ENCODE results near the gene GRN.

Gene GRN

DNA sequence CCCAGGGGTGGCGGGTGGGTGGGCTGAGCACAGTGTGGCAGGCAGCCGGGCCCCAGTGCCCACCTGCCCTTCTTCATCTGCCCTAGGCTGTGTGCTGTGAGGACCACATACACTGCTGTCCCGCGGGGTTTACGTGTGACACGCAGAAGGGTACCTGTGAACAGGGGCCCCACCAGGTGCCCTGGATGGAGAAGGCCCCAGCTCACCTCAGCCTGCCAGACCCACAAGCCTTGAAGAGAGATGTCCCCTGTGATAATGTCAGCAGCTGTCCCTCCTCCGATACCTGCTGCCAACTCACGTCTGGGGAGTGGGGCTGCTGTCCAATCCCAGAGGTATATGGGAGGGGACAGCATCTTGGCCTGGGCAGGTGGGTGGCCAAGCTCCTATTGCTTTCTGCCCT lies 6.4 kb downstream of the GRN start:
- no peak for TF ChIP-seq CTCF (conservative IDR thresholded peaks at IDR 0.05)
- no peak overlapping the region for H3K27ac ChIP-seq

DNA sequence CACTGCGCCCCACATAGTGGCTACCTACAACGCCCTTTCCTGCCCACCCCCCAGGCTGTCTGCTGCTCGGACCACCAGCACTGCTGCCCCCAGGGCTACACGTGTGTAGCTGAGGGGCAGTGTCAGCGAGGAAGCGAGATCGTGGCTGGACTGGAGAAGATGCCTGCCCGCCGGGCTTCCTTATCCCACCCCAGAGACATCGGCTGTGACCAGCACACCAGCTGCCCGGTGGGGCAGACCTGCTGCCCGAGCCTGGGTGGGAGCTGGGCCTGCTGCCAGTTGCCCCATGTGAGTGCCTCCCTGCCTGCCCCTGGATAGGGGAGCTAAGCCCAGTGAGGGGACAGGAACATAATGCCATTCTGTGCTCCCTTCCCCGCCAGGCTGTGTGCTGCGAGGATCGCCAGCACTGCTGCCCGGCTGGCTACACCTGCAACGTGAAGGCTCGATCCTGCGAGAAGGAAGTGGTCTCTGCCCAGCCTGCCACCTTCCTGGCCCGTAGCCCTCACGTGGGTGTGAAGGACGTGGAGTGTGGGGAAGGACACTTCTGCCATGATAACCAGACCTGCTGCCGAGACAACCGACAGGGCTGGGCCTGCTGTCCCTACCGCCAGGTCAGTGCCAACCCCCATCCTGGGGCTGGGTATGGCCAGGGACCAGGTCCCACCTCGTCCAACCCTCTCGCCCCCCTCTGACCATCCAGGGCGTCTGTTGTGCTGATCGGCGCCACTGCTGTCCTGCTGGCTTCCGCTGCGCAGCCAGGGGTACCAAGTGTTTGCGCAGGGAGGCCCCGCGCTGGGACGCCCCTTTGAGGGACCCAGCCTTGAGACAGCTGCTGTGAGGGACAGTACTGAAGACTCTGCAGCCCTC lies 7.1 kb downstream of the GRN start:
- TF ChIP-seq CTCF (conservative IDR thresholded peaks at IDR 0.05), result no peak
- H3K27ac ChIP-seq, result no peak overlapping the region

DNA sequence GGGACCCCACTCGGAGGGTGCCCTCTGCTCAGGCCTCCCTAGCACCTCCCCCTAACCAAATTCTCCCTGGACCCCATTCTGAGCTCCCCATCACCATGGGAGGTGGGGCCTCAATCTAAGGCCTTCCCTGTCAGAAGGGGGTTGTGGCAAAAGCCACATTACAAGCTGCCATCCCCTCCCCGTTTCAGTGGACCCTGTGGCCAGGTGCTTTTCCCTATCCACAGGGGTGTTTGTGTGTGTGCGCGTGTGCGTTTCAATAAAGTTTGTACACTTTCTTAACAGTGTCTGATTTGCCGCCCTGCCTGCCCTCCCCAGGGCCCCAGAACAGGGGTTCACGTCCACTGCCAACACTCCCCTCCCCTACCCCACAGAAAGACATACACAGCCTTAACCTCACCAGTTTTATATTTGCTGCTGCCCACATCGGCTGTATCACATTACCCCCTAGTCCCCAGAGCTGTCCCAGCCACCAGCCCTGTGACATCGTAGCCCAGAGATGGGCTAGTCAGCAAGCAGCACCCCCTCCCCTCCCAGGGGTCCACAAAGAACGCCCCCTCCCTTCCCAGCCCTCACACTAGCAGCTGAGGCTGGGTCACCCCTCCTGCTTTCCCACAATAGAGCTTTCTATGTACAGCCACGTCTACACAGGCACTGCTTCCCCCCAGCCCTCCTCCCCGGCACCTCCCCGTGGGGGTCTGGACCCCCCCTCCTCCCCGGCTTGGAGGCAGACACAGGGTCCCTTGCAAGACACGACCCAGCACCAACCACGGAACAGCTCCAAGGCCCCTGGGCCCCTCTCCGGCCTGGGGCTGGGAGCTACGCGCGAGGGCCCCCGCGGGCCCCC lies 7.9 kb downstream of the GRN start:
- H3K27ac ChIP-seq, result peak overlapping the region; percentile 54
- no peak for TF ChIP-seq CTCF (conservative IDR thresholded peaks at IDR 0.05)

GRCh38 chr17:44353672-44354331 lies 8.7 kb downstream of the GRN start:
- peak overlapping the region; percentile 54 for H3K27ac ChIP-seq
- no peak for TF ChIP-seq CTCF (conservative IDR thresholded peaks at IDR 0.05)

DNA sequence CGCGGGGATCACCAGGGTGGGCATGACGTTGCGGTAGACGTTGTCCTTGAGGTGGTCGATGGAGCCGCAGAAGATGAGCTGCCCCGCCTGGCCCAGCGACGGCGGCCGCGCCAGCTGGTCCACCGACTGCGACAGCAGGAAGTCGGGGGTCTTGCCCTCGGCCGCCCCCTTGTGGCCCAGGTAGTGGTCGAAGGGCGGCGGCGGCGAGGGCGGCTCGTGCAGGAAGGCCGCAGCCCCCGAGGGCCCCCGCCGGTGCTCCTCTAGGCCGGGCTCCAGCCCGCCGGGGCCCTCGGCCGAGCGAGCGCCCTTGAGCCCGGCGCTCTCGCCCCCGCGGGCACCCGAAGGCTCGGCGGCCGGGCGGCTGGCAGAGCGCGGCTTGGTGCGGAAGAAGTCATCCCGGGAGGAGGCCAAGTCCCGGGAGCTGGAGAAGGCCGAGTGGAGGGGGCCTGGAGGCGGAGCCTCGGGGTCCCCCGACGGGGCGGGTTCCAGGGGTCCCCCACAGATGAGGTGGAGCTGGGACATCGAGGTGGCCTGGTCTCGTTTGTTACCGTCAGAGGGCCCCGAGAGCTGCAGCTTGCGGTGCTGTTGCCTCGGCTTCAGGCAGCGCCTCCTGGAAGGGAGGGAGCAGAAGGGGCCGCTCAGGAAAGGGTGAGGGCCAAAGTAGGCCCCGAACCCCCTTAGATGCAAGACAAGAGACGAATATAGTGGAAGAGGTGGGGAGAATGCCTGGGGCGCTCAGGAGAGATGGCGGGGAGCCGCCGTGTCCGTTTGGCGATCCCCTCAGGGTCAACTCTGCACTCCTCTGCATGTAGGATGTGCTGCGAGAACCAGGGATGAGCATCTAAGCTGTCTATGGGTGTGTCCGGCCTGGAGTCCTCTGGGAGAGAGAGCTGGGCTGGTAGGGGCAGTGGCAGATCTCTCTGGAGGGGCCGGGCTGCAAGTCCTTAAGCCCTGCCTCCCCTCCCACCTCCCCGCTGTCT lies 9.8 kb downstream of the GRN start:
- TF ChIP-seq CTCF (conservative IDR thresholded peaks at IDR 0.05), result no peak
- H3K27ac ChIP-seq, result no peak overlapping the region

GRCh38 chr17:44355642-44356099 lies 10.6 kb downstream of the GRN start:
- TF ChIP-seq CTCF (conservative IDR thresholded peaks at IDR 0.05), result no peak
- H3K27ac ChIP-seq, result no peak overlapping the region

Measured in VCaP (cell line).